GM21423 (cell line): ENCODE measurements around the gene KCTD7.
"Not testable (repeated sequence)": the region's sequence is repeated elsewhere in the genome, so short reads cannot be mapped to it uniquely, and the experiment has no call there.

Experiments used
- ATAC-seq: cut with Tn5 transposase; IDR thresholded peaks from one replicate; pipeline ENCODE4 v1.9.1; 2021; ENCODE audit warnings: mild to moderate bottlenecking, moderate library complexity; ENCODE audit not compliant: unreplicated experiment

Gene KCTD7

DNA sequence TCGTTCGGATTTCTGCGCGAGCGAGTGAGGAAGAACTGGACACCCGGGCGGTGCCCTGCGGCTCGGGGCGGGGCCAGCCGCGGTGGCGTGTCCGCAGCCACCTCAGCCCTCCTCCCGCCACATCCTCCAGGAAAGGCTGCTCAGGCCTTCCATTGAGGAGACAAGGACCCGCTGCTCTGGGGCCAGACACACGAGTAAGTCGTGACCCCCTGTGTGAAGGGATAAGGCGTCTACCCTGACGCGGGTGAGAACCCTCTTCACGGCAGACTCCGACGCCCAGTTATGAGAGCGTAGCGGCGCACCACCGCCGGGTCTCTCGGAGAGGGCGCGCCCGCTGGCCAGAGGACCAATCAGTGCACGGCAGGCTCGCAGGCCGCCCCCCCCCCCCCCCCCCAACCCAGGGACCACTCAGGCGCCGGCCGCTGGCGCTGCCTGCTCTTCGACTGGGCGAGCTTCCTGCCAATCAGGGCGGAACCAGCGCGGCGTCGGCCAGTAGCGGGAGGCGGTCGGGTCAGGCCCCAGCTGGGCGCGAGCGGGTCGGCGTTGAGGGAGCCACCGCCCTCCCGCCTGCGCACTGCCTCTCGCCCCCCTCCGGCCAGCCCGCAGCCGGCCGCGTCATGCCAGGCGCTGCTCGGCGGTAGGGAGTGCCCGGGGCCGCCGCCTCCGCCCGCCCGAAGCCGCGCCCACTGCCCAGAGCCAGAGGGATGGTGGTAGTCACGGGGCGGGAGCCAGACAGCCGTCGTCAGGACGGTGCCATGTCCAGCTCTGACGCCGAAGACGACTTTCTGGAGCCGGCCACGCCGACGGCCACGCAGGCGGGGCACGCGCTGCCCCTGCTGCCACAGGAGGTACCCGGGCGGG lies at the start of gene KCTD7:
Gene KCTD7 (plus strand): TSS at position 521 of the 861 bp plus-strand sequence. CDS start 184 bp downstream, at position 705.
- peak; percentile 92 for ATAC-seq

DNA sequence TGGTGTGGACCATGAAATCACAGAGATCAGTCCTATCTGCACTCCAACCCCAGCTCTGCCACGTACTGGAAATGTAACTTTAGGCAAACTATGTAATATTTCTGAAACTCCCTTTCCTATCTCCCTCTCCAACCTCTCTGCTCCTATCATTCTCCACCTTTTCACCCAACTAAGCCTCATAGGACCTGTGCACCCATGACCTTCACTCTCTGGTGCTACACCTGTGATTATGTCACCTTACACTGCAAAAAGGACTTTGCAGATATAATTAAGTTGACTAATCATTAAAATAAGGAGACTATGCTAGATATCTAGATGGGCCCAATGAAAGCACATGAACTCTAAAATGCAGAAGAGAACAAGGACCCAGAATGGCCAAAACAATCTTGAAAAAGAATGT lies 48.3 kb upstream of the KCTD7 start:
- ATAC-seq = not testable (repeated sequence)

DNA sequence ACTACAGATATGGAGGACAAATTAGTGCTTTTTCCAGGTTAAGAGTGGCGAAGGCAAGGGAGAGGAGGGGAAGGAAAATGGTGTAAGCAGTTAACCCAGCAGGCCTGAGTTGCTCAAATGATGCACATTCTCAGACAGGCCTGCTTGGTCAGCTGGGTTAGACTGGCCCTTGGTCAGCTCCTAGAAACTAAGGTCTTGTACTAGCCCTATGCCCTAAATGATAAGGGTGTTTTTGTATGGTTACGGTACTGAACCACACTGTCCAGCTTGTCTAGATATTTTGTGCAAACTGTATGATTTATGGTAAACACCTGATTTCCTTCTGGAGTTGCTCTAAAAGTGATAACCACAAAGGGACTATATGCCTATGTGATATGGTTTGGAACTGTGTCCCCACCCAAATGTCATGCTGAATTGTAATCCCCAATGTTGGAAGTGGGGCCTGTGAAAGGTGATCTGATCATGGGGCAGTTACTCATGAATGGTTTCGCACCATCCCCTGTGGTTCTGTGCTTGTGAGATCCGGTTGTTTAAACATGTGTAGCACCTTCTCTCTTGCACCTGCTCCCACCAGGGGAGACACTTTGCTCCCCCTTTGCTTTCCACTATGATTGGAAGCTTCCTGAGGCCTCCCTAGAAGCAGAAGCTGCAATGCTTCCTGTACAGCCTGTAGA lies 45.7 kb upstream of the KCTD7 start:
- not testable (repeated sequence) for ATAC-seq

DNA sequence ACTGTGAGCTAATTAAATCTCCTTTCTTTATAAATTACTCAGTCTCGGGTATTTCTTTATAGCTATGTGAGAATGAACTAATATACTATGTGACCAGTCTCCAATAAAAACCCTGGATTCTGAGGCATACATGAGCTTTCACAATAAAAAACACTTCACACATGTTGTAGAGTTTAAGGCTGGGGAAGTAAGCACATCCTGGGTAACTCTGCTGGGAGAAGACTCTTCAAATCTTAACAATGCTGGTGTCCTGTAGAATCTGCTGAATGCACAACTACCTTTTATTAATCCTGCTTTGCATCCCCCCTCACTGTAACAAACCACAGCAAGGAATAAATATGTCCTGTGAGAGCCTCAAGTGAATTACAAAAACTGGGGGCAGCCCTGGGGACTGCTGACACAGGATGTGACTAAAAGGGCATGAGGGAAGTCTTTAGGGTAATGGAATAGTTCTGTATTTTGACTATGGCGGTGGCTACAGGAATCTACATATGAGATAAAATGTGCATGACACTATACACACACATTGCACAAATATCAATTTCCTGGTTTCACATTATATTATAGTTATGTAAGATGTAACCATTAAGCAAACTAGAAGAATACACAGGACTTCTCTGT lies 45.1 kb upstream of the KCTD7 start:
- ATAC-seq = no peak

DNA sequence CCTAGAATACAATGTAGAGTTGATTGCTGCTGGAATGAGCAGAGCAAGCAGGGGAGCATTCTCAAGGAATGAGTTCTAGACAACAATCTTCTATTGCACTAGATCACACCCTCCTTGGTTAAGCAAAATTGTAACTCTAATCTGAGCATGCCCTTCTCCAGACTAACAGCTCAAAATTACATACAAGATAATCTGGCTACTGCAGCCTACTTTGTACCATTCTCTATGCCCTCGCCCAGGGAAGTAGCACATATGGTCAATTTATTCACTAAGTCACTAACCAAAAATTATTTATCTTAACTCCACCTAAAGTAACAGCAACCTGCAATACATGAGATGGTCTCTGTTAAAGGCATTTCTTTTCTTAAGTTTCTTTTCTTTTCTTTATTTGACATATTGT lies 42.5 kb upstream of the KCTD7 start:
- no peak for ATAC-seq

DNA sequence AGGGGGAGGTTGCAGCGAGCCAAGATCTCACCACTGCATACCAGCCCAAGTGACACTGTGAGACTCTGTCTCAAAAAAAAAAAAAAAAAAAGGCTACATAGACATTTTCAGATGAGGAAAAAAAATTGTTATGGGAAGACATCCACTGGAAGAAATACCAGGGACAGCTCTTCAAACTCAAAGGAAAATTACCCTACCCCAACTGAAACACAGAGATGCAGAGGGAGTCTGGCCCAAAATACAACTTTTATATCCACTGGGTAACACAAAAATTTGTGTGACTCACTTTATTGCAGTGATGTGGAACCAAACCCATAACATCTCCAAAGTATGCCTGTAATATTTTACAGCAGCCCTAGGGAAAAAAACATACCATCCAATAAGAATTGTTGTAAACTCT lies 40.5 kb upstream of the KCTD7 start:
- ATAC-seq = not testable (repeated sequence)

DNA sequence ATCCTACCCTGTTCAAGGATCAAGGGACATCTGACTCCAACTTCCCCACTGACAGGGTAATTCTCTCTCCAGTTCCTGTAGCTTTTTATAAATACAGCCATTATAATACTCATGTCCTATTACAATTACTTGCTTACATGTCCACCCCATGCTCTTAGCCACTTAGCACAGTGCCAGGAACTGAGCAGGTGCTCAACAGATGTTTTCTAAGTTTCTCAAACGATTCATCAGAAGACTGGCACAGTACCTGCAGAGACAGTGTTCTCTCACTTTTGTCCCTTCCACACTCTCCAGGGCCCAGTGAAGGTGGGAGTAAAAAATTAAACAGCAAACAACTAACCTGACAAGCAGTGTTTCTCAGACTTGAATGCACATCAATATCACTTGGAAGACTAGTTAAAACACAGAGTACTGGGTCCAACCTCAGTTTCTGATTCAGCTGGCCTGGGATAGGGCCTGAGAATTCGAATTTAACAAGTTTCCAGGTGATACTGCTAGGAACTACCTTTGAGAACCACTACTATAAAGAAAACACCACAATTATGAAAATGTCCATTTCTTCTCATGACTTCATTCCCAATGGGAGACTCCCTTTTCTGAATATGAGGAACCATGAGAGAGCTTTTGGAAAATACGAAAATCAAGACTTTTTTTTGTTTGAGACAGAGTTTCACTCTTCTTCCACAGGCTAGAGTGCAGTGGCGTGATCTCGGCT lies 39.7 kb upstream of the KCTD7 start:
- not testable (repeated sequence) for ATAC-seq

DNA sequence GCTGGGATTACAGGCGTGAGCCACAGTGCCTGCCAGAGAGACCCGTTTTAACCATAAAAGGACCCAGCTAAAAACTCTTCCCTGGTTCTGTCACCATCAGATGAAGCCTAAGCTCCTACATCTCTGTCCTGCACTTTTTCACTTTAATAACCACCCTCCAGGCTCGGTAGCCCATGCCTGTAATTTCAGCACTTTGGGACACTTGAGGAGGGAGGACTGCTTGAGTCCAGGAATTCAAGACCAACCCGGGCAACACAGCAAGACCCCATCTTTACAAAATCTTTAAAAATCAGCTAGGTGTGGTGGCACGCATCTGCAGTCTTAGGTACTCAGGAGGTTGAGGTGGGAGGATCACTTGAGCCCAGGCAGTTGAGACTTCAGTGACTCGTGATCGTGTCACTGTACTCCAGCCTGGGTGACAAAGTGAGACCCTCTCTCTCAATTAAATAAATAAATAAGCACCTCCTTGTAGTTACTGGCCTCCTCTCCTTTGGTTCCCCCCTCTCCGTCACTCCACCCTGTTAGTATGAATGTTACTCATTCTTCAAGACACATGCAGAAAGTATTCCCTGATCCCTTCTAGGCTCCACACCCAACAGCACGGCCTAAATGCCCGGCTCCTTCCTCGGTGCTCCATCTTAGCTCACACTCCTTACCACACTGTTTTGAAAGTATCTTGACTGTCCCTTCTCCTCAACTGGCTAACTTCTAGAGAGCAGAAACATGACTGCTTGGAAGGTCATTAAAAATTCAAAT lies 38.2 kb upstream of the KCTD7 start:
- ATAC-seq = not testable (repeated sequence)

DNA sequence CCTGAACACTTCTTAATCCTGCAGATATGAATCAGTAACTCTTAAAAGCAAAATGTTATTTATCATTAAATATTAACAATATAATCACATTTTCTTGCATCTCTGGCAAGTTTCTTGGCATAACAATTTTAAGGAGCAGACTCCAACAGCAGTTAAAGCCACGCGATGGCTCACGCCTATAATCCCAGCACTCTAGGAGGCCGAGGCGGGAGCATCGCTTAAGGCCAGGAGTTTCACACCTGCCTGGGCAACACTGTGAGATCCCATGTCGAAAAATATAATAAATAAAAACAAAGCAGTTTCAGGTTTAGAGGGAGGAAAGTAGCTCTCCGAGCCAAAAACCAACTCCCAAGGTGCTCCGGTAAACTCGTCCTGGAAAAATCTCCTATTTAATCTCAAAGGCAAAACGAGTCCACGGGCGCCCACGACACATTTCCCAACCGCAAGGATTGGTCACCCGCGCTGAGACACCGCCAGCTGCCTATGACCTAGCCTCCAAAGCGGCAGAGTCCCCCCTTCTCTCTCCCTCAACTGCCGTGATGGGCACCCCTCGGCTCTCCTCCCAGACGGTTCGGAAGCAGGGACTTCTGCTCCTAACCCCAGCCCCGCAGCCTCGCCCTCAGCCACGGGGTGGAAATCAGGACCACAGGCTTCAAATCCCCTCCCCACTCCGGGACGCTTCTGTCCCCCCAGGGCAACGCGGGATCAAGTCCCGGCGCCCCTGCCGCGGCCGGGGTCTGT lies 37.5 kb upstream of the KCTD7 start:
- ATAC-seq = peak; percentile 4

DNA sequence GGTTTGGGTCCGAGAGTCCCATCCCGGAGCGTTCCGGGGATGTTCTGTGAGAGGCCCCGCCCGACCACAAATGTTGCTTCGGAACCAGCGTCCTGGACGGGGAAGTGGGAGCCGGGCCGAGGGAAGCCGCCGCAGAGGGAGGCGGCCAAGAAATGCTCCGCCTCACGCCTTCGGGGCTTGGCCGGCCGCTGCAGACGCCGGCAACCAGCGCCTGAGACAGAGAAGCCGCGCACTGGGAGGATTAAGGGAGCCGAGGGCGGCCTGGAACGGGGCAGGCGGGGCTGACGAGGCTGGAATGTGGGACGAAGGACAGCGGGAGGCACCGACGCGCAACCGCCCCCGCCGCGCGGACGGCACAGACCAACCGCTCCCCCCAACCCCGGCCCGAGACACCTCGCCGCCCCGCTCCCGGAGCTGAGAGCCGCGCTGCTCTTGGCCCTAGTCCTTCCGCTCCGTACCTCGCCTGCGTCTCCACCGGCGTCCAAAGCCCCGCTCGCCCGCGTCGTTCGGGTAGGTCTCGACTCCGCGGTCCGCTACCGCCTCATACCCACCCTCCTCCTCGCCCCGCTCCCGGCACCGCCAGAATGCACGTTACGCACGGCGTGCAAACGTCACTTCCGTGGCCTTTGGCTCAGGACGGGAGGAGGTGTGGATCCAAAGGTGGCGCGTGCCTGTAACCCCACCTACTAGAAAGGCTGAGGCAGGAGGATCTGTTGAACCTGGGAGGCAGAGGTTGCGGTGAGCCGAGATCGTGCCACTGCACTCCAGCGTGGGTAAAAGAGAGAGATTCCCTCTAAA lies 36.7 kb upstream of the KCTD7 start:
- peak; percentile 98 for ATAC-seq

DNA sequence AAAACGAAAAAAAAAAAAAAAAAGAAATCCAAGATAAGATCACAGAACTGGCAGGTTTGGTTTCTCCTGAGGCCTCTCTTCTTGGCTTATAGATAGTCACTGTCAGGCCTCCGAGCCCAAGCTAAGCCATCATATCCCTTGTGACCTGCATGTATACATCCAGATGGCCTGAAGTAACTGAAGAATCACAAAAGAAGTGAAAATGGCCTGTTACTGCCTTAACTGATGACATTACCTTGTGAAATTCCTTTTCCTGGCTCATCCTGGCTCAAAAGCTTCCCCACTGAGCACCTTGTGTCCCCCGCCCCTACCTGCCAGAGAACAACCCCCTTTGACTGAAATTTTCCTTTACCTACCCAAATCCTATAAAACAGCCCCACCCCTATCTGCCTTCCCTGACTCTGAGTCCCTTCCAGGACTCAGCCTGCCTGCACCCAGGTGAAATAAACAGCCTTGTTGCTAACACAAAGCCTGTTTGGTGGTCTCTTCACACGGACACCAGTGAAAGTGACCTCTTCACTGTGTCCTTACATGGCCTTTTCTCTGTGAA lies 36.0 kb upstream of the KCTD7 start:
- peak; percentile 7 for ATAC-seq

DNA sequence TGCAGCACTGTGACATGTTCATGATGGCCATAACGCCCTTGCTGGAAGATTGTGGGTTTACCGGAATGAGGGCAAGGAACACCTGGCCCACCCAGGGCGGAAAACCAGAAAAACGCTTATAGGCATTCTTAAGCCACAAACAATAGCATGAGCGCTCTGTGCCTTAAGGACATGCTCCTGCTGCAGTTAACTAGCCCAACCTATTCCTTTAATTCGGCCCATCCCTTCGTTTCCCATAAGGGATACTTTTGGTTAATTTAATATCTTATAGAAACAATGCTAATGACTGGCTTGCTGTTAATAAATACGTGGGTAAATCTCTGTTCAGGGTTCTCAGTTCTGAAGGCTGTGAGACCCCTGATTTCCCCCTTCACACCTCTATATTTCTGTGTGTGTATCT lies 34.6 kb upstream of the KCTD7 start:
- not testable (repeated sequence) for ATAC-seq

DNA sequence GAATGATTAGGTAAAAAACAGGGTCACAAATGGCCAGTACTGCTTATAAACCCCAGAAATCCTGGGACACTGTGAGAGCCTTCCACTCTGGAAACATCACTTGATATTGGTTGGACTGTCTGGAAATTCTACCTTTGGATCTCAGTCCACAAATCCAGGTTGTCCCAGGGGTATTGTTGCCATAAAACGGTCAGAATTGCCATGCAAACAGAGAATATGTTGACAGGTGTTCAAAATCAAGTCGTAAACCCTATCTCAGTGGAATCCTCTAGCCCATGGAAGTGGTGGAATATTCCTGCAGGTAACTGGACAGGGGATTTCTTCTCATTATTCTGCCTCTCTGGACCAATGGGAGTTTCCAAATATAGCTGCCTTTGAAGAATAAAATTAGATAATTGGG lies 31.2 kb upstream of the KCTD7 start:
- no peak for ATAC-seq

DNA sequence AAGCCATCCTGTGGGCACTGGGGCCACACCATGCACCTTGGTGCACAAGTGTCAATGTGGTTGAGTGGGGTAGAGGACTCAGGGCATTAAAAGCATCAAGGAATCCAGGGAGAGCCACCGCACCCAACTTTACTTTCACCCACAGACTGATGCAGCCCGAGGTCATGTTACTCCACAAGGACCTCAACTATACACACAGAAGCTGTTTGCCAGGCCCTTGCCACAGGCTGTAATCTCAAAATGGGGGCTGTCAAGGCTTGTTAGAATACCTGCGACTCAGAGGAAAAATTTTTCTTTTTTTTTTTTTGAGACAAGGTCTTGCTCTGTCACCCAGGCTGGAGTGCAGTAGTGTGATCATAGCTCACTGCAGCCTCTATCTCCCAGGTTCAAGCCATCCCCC lies 26.5 kb upstream of the KCTD7 start:
- no peak for ATAC-seq

DNA sequence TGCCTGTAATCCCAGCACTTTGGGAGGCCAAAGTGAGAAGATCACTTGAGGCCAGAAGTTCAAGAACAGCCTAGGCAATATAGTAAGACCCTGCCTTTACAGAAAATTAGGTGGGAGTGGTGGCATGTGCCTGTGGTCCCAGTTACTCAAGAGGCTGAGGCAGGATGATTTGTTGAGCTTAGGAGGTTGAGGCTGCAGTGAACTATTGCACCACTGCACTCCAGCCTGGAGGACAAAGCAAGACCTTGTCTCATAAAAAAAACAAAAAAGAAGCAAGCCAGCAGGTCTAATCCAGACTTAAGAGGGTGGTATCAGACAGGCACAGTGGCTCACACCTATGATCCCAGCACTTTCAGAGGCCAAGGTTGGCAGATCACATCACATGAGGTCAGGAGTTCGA lies 24.5 kb upstream of the KCTD7 start:
- ATAC-seq = no peak

DNA sequence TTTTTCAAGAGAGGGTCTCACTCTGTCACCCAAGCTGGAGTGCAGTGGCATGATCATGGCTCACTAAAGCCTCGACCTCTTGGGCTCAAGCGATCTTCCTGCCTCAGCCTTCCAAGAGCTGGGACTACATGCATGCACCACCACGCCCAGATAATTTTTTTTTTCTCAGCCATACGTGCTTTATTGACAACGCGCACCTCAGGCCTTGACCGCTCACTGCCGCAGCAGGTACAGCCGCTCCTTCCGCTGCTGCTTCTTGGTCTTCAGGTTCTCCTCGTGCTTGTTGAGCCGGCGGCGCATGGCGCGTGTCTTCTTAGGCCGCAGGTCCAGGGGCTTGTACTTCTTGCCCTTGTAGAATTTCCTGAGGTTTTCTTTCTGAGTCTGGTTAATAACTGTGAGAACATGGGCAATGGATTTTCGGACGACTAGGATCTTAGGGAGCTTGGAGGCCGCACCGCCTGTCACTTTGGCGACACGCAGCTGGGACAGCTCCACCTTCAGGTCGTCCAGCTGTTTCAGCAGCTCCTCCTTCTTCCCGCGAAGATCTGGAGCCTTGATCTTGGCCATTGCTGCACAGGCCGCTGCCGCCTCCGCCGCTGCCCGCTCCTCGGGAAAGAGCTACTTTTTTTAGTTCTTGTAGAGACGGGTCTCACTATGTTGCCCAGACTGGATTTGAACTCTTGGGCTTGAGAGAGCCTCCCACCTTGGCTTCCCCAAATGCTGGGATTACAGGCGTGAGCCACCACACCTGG lies 22.0 kb upstream of the KCTD7 start:
- not testable (repeated sequence) for ATAC-seq

DNA sequence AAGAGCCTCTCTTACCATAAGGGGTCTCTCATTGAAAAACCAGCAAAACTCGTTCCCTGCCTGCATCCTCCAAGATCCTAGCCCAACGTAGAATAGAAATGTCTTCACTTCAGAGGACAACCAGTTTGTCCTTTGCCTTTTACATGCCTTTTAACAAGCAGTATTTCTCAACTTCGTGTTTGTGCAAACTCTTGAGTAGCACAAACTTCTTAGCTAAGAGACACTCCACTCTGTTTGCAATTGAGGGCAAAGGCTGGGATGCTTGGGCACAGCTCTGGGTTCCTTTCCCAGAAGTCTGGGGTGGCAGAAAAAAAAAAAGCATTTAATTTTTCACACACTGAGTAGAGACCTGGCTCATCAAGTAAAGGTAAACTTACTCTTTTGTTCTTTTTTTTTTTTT lies 19.5 kb upstream of the KCTD7 start:
- no peak for ATAC-seq

DNA sequence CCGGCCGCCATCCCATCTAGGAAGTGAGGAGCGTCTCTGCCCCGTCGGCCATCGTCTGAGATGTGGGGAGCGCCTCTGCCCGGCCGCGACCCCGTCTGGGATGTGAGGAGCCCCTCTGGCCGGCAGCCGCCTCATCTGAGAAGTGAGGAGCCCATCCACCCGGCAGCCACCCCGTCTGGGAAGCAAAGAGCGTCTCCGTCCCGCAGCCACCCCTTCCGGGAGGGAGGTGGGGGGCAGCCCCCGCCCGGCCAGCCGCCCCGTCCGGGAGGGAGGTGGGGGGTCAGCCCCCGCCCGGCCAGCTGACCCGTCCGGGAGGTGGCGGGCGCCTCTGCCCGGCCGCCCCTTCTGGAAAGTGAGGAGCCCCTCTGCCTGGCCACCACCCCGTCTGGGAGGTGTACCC lies 14.1 kb upstream of the KCTD7 start:
- ATAC-seq = not testable (repeated sequence)
